Fibroblast of the aortic adventitia (primary cell): ENCODE data around the gene SLC9A2. TPM values are rescaled to one million over a fixed set of nuclear protein-coding genes. Genes with fewer than 3 reads are reported as not detected.

Experiments
- DNase-seq: peaks from one replicate; pipeline ENCODE4 v3.0.0-alpha.2; 2010; ENCODE audit warnings: low read depth
- H3K4me3 ChIP-seq: 2 replicates; pipeline ENCODE4 v1.5.1; 2011; ENCODE audit warnings: low read depth, mild to moderate bottlenecking, control low read depth, low read length, moderate library complexity
- CTCF ChIP-seq: IDR thresholded peaks from 2 replicates; pipeline ENCODE4 v1.5.1; 2011; ENCODE audit warnings: mild to moderate bottlenecking, low read length, control low read depth, inconsistent platforms; ENCODE audit not compliant: insufficient read depth
- total RNA-seq: library from RNA; depleted of rRNA; stranded (reverse); fragments of >200 nt; gene quantifications from 2 replicates; pipeline ENCODE4 v1.2.3, GENCODE V29; 2012; ENCODE audit warnings: low replicate concordance

Gene SLC9A2
- total RNA-seq, 1 donor = under 0.01 TPM

GRCh38 chr2:102652126-102652525 lies 32.8 kb downstream of the SLC9A2 start:
- H3K4me3 ChIP-seq = no peak overlapping the region
- DNase-seq = no peak
- TF ChIP-seq CTCF = no peak

GRCh38 chr2:102657770-102658169 lies 38.4 kb downstream of the SLC9A2 start:
- TF ChIP-seq CTCF = no peak
- H3K4me3 ChIP-seq = no peak overlapping the region
- DNase-seq = no peak

GRCh38 chr2:102660070-102660469 lies 40.7 kb downstream of the SLC9A2 start:
- no peak for TF ChIP-seq CTCF
- H3K4me3 ChIP-seq = no peak overlapping the region
- no peak for DNase-seq

GRCh38 chr2:102660574-102660973 lies 41.2 kb downstream of the SLC9A2 start:
- no peak for TF ChIP-seq CTCF

DNA sequence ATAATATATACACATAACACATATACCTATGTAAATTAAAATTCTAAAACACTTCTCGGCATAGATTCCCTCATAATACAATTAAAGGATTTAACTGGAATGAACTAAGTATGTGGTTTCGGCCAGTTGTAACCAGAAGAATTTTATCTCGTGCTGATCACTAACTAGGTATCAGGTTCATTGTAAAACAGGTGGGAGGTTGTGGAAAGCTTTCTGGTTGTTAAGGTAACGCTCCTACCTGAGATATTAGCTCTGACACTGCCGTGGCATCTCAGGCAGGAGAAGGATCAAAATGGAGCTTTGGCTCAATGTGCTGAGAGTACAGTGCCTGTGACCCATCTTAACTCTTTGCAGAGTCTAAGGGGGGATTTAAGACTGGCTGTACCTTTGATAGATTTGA lies 42.5 kb downstream of the SLC9A2 start:
- DNase-seq = no peak
- no peak for TF ChIP-seq CTCF
- H3K4me3 ChIP-seq = no peak overlapping the region

More at GRCh38 chr2:102660574-102660973, 41.2 kb downstream of the SLC9A2 start:
- no peak for DNase-seq
- no peak overlapping the region for H3K4me3 ChIP-seq

DNA sequence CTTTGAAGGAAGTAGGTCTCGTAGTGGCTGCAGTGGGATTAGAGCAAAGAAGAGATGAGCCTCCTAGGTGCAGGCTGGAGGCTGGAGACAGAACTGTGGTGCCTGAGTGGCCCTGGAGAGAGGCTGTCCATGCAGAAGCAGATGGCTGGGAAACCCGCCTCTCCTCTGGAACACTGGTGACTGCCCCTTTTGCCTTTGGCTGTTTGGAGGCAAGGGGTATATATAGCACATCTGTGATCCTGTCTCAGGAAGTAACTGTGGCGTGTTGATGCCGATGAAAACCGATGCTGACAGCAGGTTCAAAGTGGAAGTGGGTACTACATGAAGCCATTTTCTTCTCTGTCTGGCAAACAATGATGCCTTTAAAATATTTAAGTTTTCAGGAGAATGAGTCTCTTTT lies 43.5 kb downstream of the SLC9A2 start:
- TF ChIP-seq CTCF = no peak
- no peak overlapping the region for H3K4me3 ChIP-seq
- no peak for DNase-seq

DNA sequence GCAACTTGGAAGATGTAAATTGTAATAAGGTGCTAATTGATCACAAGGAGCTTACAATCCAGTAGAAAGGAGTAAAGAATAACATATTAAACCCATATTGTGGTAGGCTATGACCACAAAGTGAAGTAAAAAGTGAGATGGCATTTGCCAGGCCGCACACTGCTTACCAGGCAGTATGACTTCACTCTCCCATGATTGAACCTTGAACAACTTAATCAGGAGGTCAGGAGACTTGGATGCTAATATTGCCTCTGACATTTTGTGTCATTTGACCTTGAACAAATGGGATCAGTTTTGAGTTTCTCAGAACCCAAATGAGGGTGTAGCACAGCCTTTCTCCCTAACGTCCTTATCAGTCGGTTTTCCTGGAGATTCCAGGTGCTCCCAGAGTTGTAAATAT lies 44.0 kb downstream of the SLC9A2 start:
- no peak for DNase-seq
- H3K4me3 ChIP-seq = no peak overlapping the region
- no peak for TF ChIP-seq CTCF
